Endothelial cell of umbilical vein (primary cell): ENCODE data around the gene APOB. TPM values are rescaled to one million over a fixed set of nuclear protein-coding genes. Genes with fewer than 3 reads are reported as not detected.

ENCODE experiments used
- BruUV-seq: library from RNA; stranded (reverse); fragments of 400-500 nt; replicated peaks from 2 replicates; lab custom pipeline; 2021; lab: Mats Ljungman, UMichigan
- CTCF ChIA-PET: fragments of 300-600, 350-600 bp; sonication (Branson Sonifier 250); formaldehyde crosslinking; loops from one replicate; lab custom pipeline; 2021; ENCODE audit warnings: antibody characterized with exemption, inconsistent platforms; lab: Charles Lee
- POLR2A ChIA-PET: fragments of 300-600, 350-600 bp; sonication (Branson Sonifier 250); formaldehyde crosslinking; loops from one replicate; lab custom pipeline; 2021; ENCODE audit warnings: antibody characterized with exemption, inconsistent platforms; lab: Charles Lee
- DNase-seq: peaks from one replicate; pipeline ENCODE4 v3.0.0-alpha.2; 2011; ENCODE audit warnings: low read depth, low spot score
- FAIRE-seq: peaks from 2 replicates; lab custom pipeline; 2011; peaks lifted over from hg19 to GRCh38; lab: Jason Lieb, UNC
- H2AFZ ChIP-seq: 2 replicates; pipeline ENCODE4 v1.6.0; 2012; ENCODE audit warnings: low read depth, low read length, control low read depth, inconsistent platforms
- H3K27ac ChIP-seq: 2 replicates; pipeline ENCODE4 v1.5.1; 2011; ENCODE audit warnings: low read depth, mild to moderate bottlenecking, control low read depth, low read length, moderate library complexity; ENCODE audit not compliant: insufficient read depth
- H3K27me3 ChIP-seq, 2 experiments: 2 replicates each; pipeline versions ENCODE4 v1.6.0 to v1.6.1; 2011; ENCODE audit warnings: low read length in 2 of 2, mixed read lengths in 1 of 2; ENCODE audit not compliant: control insufficient read depth in 2 of 2, insufficient read depth in 2 of 2
- H3K36me3 ChIP-seq, 2 experiments: 2 replicates in 1 of 2; 3 replicates in 1 of 2; pipeline ENCODE4 v1.5.1; 2011; ENCODE audit warnings: low read length in 2 of 2, mild to moderate bottlenecking in 1 of 2, moderate library complexity in 1 of 2; ENCODE audit not compliant: control insufficient read depth in 2 of 2, insufficient read depth in 2 of 2; ENCODE audit errors: extremely low read depth in 1 of 2
- H3K4me1 ChIP-seq: 3 replicates; pipeline ENCODE4 v1.5.1; 2011; ENCODE audit warnings: mild to moderate bottlenecking, low read length; ENCODE audit not compliant: control insufficient read depth, insufficient read depth; ENCODE audit errors: extremely low read depth
- H3K4me2 ChIP-seq: 2 replicates; pipeline ENCODE4 v1.6.1; 2011; ENCODE audit warnings: low read length, control low read depth, mixed read lengths; ENCODE audit not compliant: insufficient read depth
- H3K4me3 ChIP-seq, 3 experiments: fragments of 200-600 bp in 1 of 3; sonication (generic), shearing (Covaris generic) in 1 of 3; replicated peaks in 1 of 3; 2 replicates each; pipeline ENCODE4 v1.5.1; 2011 to 2016; ENCODE audit warnings: control low read depth in 3 of 3, low read length in 3 of 3, mild to moderate bottlenecking in 2 of 3, inconsistent platforms in 1 of 3, low read depth in 1 of 3, moderate library complexity in 1 of 3; ENCODE audit not compliant: insufficient read depth in 1 of 3
- H3K79me2 ChIP-seq: 2 replicates; pipeline ENCODE4 v1.6.0; 2012; ENCODE audit warnings: low read length, inconsistent platforms; ENCODE audit not compliant: control insufficient read depth, insufficient read depth
- H3K9ac ChIP-seq: replicated peaks from 2 replicates; pipeline ENCODE3; 2011; ENCODE audit warnings: low read length, control low read depth; ENCODE audit not compliant: insufficient read depth; ENCODE audit errors: extremely low read depth
- H3K9me1 ChIP-seq: replicated peaks from 3 replicates; pipeline ENCODE4 v1.6.0; 2011; ENCODE audit warnings: mild to moderate bottlenecking, low read length; ENCODE audit not compliant: control insufficient read depth, insufficient read depth; ENCODE audit errors: extremely low read depth
- H3K9me3 ChIP-seq: replicated peaks from 2 replicates; pipeline ENCODE4 v1.5.1; 2012; ENCODE audit warnings: low read length, inconsistent platforms; ENCODE audit not compliant: control insufficient read depth, insufficient read depth
- H4K20me1 ChIP-seq: replicated peaks from 2 replicates; pipeline ENCODE3; 2011; ENCODE audit warnings: mild to moderate bottlenecking, low read length; ENCODE audit not compliant: control insufficient read depth, insufficient read depth; ENCODE audit errors: extremely low read depth
- CTCF ChIP-seq, 2 donors: IDR thresholded peaks; 1 replicate in 1 of 2; 2 replicates in 1 of 2; pipeline ENCODE4 v1.5.1; 2011; ENCODE audit warnings: low read length in 2 of 2, mild to moderate bottlenecking in 2 of 2, moderate library complexity in 2 of 2, control low read depth in 1 of 2, inconsistent platforms in 1 of 2, low read depth in 1 of 2; ENCODE audit not compliant: insufficient read depth in 1 of 2; ENCODE audit errors: extremely low read depth in 1 of 2
- EZH2 ChIP-seq: IDR thresholded peaks from 2 replicates; pipeline ENCODE4 v1.6.1; 2012; ENCODE audit warnings: borderline replicate concordance, low read depth, mild to moderate bottlenecking, moderate library complexity, low read length, inconsistent platforms; ENCODE audit not compliant: severe bottlenecking
- FOS ChIP-seq: IDR thresholded peaks from 2 replicates; pipeline ENCODE4 v1.6.1; 2011; ENCODE audit warnings: mild to moderate bottlenecking, low read length, moderate library complexity, borderline replicate concordance; ENCODE audit not compliant: insufficient read depth
- GATA2 ChIP-seq: IDR thresholded peaks from 2 replicates; pipeline ENCODE4 v1.7.0; 2011; ENCODE audit warnings: low read depth, mild to moderate bottlenecking, moderate library complexity, mixed read lengths, low read length; ENCODE audit not compliant: insufficient read length, insufficient read depth
- JUN ChIP-seq: IDR thresholded peaks from 2 replicates; pipeline ENCODE4 v1.6.1; 2011; ENCODE audit warnings: borderline replicate concordance, low read depth; ENCODE audit not compliant: insufficient read length, insufficient read depth
- MAX ChIP-seq: IDR thresholded peaks from 2 replicates; pipeline ENCODE4 v1.6.1; 2011; ENCODE audit not compliant: insufficient read depth, insufficient read length
- MYC ChIP-seq: IDR thresholded peaks from one replicate; pipeline ENCODE4 v1.6.1; 2011; ENCODE audit warnings: mild to moderate bottlenecking, low read depth, low read length
- POLR2A ChIP-seq: IDR thresholded peaks from 2 replicates; pipeline ENCODE4 v1.6.1; 2012; ENCODE audit warnings: low read depth, mild to moderate bottlenecking, control low read depth, low read length
- POLR2AphosphoS5 ChIP-seq: IDR thresholded peaks from 2 replicates; pipeline ENCODE4 v1.6.1; 2012; ENCODE audit warnings: low read depth, mild to moderate bottlenecking, control low read depth, low read length, moderate library complexity; ENCODE audit not compliant: insufficient read depth
- dilution Hi-C: fragments of 300-500 bp; cut with MboI; formaldehyde crosslinking; loops from one replicate; pipeline ENCODE4 v1.15.0; 2019; ENCODE audit warnings: low sequenced_read_pairs; ENCODE audit not compliant: extremely low pct_ligation_motif_present
- intact Hi-C: fragments of 100-400 bp; cut with micrococcal nuclease; formaldehyde crosslinking; loops from one replicate; pipeline ENCODE4 v1.10.0; 2022
- polyA plus RNA-seq, 4 experiments: library from polyadenylated mRNA; depleted of rRNA in 3 of 4; stranded (reverse) in 3 of 4; unstranded in 1 of 4; fragments of >200 nt; gene quantifications; 2 replicates each; pipeline versions ENCODE4 v1.2.1 to v1.2.3, GENCODE V29; 2011 to 2012; ENCODE audit warnings: missing spikeins in 1 of 4
- total RNA-seq: library from RNA; stranded (reverse); gene quantifications from 2 replicates; pipeline ENCODE4 v1.2.3, GENCODE V29; 2021

APOB gene
- total and polyA plus RNA-seq, 2 donors (not counting 3 experiments of a cell fraction or from before 2014, with no cell fraction given): 0.07 to 0.09 TPM

GRCh38 chr2:21040468-21041377, 3.1 kb downstream of the APOB start:
- Histone ChIP-seq H3K79me2 (no peaks in the 10 kb centered on the region), H3K27me3 (no peaks in the 10 kb centered on the region), H3K27ac (no peak overlapping the region), H3K4me2 (no peak overlapping the region), H3K4me1 (no peaks in the 10 kb centered on the region), H3K9me1 (no peaks in the 10 kb centered on the region), H2AFZ (no peak overlapping the region), H3K36me3 (no peaks in the 10 kb centered on the region), H4K20me1 (no peaks in the 10 kb centered on the region), H3K4me3 (no peak overlapping the region), H3K9me3 (no peaks in the 10 kb centered on the region), H3K9ac (no peak overlapping the region)
- FAIRE-seq: no peak
- dilution Hi-C loops (no loop called here), intact Hi-C loops (loop anchor here (10.0 kb wide), 1 partner anchor 214 kb away; no protein-coding TSS in a partner anchor)
- no peak for DNase-seq
- BruUV-seq: no TSS peak
- POLR2A ChIA-PET: no interaction called here
- TF ChIP-seq MYC (no peak), EZH2 (no peak), POLR2A (no peak), JUN (no peak), POLR2AphosphoS5 (no peak), CTCF (IDR thresholded peaks at IDR 0.05; ENCODE audit: extremely low read depth in 1 of 2, insufficient read depth in 1 of 2, low read depth in 1 of 2, low read length in 2 of 2) (no peak), MAX (no peak), GATA2 (no peak), FOS (no peak)
- CTCF ChIA-PET: interaction anchor here (0.9 to 3.2 kb wide), 3 partner anchors 77 to 276 kb away, joined by 3 to 15 read pairs (median 15); no protein-coding TSS in a partner anchor
